Measurements from ENCODE around the gene MRPL12. TPM values are rescaled to one million over a fixed set of nuclear protein-coding genes. Genes with fewer than 3 reads are reported as not detected.

Gene MRPL12
- polyA plus RNA-seq, 3 donors, result 21.2 to 57.0 (median 38.3) TPM

DNA sequence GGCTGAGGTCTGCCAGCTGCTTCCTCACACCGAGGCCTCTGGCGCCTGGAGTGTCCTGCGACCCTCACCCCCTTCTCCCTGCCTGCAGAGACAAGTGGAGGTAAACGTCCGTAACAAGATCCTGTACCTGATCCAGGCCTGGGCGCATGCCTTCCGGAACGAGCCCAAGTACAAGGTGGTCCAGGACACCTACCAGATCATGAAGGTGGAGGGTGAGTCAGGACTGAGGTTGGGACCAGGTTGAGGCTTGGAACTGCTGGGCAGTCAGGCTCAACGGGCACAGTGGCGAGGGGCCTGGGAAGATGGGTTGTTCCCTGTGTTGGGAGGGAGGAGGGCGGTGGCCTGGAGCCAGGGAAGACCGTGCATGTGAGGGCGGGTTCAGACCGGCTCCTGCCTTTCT, 14.6 kb upstream of the MRPL12 start:
- intact Hi-C loops (cut with micrococcal nuclease), result no loop called here
- H3K36me3 ChIP-seq (replicated peaks in 1 of 2; ENCODE audit: control insufficient read depth in 1 of 2, insufficient read depth in 2 of 2, low read length in 2 of 2), result peaks cover 82 to 84% of the 10 kb centered on the region in 2 donors
- TF ChIP-seq, protein P1, sequence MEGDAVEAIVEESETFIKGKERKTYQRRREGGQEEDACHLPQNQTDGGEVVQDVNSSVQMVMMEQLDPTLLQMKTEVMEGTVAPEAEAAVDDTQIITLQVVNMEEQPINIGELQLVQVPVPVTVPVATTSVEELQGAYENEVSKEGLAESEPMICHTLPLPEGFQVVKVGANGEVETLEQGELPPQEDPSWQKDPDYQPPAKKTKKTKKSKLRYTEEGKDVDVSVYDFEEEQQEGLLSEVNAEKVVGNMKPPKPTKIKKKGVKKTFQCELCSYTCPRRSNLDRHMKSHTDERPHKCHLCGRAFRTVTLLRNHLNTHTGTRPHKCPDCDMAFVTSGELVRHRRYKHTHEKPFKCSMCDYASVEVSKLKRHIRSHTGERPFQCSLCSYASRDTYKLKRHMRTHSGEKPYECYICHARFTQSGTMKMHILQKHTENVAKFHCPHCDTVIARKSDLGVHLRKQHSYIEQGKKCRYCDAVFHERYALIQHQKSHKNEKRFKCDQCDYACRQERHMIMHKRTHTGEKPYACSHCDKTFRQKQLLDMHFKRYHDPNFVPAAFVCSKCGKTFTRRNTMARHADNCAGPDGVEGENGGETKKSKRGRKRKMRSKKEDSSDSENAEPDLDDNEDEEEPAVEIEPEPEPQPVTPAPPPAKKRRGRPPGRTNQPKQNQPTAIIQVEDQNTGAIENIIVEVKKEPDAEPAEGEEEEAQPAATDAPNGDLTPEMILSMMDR (IDR thresholded peaks at IDR 0.05), result no peak
- Mint-ChIP-seq H3K4me1 (peaks cover 16% of the 10 kb centered on the region), H3K9me3 (no peaks in the 10 kb centered on the region), H3K27ac (peak overlapping the region in 2 of 7 donors; percentile 28 to 40), H3K36me3 (peaks cover 61 to 84% of the 10 kb centered on the region in 2 donors), H3K27me3 (ENCODE audit: low read depth in 3 of 3) (peaks cover 0 to 1% (median 0%) of the 10 kb centered on the region in 3 donors), H3K4me3 (no peak overlapping the region)
- no peak overlapping the region for H3K27ac ChIP-seq (ENCODE audit: low read depth in 1 of 2, low read length in 2 of 2)
- no peak overlapping the region for H3K9ac ChIP-seq (ENCODE audit: insufficient read depth, low read length, poor library complexity, severe bottlenecking)
- H3K4me1 ChIP-seq (ENCODE audit: control insufficient read depth in 1 of 2, insufficient read depth in 2 of 2, low read length in 2 of 2), result peaks cover 13 to 15% of the 10 kb centered on the region in 2 donors
- no peaks in the 10 kb centered on the region for H3K9me3 ChIP-seq (replicated peaks in 1 of 2; ENCODE audit: control insufficient read depth in 1 of 2, insufficient read depth in 1 of 2, low read length in 2 of 2)
- H3K4me2 ChIP-seq (replicated peaks; ENCODE audit: extremely low read depth, low read length, poor library complexity, severe bottlenecking), result no peak overlapping the region
- no peak overlapping the region for H2AFZ ChIP-seq (ENCODE audit: insufficient read depth, low read depth, low read length, poor library complexity, severe bottlenecking)
- H3K79me2 ChIP-seq (ENCODE audit: insufficient read depth, low read length), result peaks cover 73% of the 10 kb centered on the region
- 92% methylated on average over 14 of the region's 14 CpGs for WGBS (ENCODE audit: insufficient coverage)
- no peaks in the 10 kb centered on the region for H3K27me3 ChIP-seq (ENCODE audit: control insufficient read depth in 2 of 2, insufficient read depth in 2 of 2, low read length in 2 of 2)
- no peak for DNase-seq
- H4K20me1 ChIP-seq (ENCODE audit: insufficient read depth, low read length), result peaks cover 94% of the 10 kb centered on the region
- no peak overlapping the region for H3K4me3 ChIP-seq (replicated peaks in 1 of 3; ENCODE audit: low read depth in 2 of 3, low read length in 3 of 3)

DNA sequence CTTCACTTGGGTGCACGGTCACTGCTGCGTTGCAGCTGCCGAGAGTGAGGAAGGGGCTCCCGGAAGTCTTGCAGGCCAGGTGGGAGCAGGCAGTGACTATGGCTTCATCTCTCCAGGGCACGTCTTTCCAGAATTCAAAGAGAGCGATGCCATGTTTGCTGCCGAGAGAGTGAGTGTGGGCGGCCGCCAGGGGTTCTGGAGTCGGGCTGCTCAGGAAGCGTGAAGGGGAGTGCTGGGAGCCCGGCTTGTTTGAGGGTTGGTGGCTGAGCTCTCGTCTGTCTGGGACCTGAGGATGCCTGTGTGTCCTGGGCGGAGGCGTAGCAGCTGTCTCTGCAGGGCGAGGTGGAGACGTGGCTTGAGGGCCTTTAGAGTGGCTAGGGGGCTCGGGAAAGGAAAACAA, 13.1 kb upstream of the MRPL12 start:
- no peak overlapping the region for H3K27ac ChIP-seq (ENCODE audit: low read depth in 1 of 2, low read length in 2 of 2)
- H3K36me3 Mint-ChIP-seq, result peaks cover 62 to 97% of the 10 kb centered on the region in 2 donors
- WGBS (ENCODE audit: insufficient coverage), result 96% methylated on average over 15 of the region's 18 CpGs
- H3K36me3 ChIP-seq (replicated peaks in 1 of 2; ENCODE audit: control insufficient read depth in 1 of 2, insufficient read depth in 2 of 2, low read length in 2 of 2), result peaks cover 96 to 99% of the 10 kb centered on the region in 2 donors
- TF ChIP-seq, protein P1 (IDR thresholded peaks at IDR 0.05), result no peak
- intact Hi-C loops (cut with micrococcal nuclease), result no loop called here
- no peaks in the 10 kb centered on the region for H3K9me3 Mint-ChIP-seq
- no peak overlapping the region for H2AFZ ChIP-seq (ENCODE audit: insufficient read depth, low read depth, low read length, poor library complexity, severe bottlenecking)
- no peaks in the 10 kb centered on the region for H3K27me3 ChIP-seq (ENCODE audit: control insufficient read depth in 2 of 2, insufficient read depth in 2 of 2, low read length in 2 of 2)
- H3K79me2 ChIP-seq (ENCODE audit: insufficient read depth, low read length), result peaks cover 60% of the 10 kb centered on the region
- no peak overlapping the region for H3K4me3 ChIP-seq (replicated peaks in 1 of 3; ENCODE audit: low read depth in 2 of 3, low read length in 3 of 3)
- peak overlapping the region in 2 of 7 donors; percentile 33 to 60 for H3K27ac Mint-ChIP-seq
- DNase-seq, result no peak
- H4K20me1 ChIP-seq (ENCODE audit: insufficient read depth, low read length), result peaks cover 100% of the 10 kb centered on the region
- no peak overlapping the region for H3K4me2 ChIP-seq (replicated peaks; ENCODE audit: extremely low read depth, low read length, poor library complexity, severe bottlenecking)
- H3K9me3 ChIP-seq (replicated peaks in 1 of 2; ENCODE audit: control insufficient read depth in 1 of 2, insufficient read depth in 1 of 2, low read length in 2 of 2), result no peaks in the 10 kb centered on the region
- no peak overlapping the region for H3K4me3 Mint-ChIP-seq
- H3K9ac ChIP-seq (ENCODE audit: insufficient read depth, low read length, poor library complexity, severe bottlenecking), result no peak overlapping the region
- H3K4me1 ChIP-seq (ENCODE audit: control insufficient read depth in 1 of 2, insufficient read depth in 2 of 2, low read length in 2 of 2), result peaks cover 4 to 6% of the 10 kb centered on the region in 2 donors
- peaks cover 8% of the 10 kb centered on the region for H3K4me1 Mint-ChIP-seq
- no peaks in the 10 kb centered on the region for H3K27me3 Mint-ChIP-seq (ENCODE audit: low read depth in 3 of 3)

Measured in CD14-positive monocyte (primary cell).